GM12891 (cell line): ENCODE data around the gene SLC26A2.

Experiments used
- POLR2A ChIP-seq: IDR thresholded peaks from 2 replicates; pipeline ENCODE4 v1.6.1; 2011; ENCODE audit warnings: low read depth, low read length, control low read depth
- POLR2AphosphoS5 ChIP-seq: IDR thresholded peaks from 2 replicates; pipeline ENCODE4 v1.6.1; 2011; ENCODE audit warnings: low read depth, low read length, control low read depth
- SPI1 ChIP-seq: IDR thresholded peaks from 2 replicates; pipeline ENCODE4 v1.6.1; 2011; ENCODE audit warnings: low read depth, low read length, control low read depth
- TAF1 ChIP-seq: IDR thresholded peaks from 2 replicates; pipeline ENCODE4 v1.6.1; 2011; ENCODE audit warnings: low read depth, low read length, control low read depth

DNA sequence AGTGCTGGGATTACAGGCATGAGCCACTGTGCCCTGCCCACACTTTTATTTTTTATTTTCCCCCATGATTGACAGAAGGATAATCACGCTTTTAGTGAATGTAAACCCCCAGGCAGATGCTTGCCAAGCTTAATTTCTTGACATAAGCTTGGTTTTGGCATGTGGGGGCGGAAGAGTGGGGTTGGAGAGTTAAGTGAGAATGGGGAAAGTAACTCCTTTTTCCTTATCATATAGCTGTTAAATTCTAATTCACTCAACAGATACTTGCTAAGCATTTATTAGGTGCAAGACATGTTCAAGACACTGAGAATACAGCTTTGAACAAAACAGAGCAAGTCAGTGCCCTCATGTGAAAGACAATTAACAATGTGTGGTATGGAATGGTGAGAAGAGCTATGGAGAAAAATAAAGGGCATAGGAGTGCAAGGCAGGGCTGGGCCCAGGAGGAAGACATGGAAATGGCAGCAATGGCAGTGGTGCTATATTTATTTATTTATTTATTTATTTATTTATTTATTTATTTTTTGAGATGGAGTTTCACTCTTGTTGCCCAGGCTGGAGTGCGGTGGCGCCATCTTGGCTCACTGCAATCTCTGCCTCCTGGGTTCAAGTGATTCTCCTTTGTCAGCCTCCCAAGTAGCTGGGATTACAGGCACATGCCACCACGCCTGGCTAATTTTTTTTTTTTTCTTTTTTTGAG, 2.2 kb downstream of the SLC26A2 start:
- TF ChIP-seq POLR2A = no peak
- TF ChIP-seq TAF1 = no peak
- TF ChIP-seq POLR2AphosphoS5 = no peak
- TF ChIP-seq SPI1 = no peak
